ENCODE data around the gene KSR2. TPM values are rescaled to one million over a fixed set of nuclear protein-coding genes. Genes with fewer than 3 reads are reported as not detected.

The KSR2 gene
- total RNA-seq, 1 experiment from 2014 or later = 0.14 TPM

DNA sequence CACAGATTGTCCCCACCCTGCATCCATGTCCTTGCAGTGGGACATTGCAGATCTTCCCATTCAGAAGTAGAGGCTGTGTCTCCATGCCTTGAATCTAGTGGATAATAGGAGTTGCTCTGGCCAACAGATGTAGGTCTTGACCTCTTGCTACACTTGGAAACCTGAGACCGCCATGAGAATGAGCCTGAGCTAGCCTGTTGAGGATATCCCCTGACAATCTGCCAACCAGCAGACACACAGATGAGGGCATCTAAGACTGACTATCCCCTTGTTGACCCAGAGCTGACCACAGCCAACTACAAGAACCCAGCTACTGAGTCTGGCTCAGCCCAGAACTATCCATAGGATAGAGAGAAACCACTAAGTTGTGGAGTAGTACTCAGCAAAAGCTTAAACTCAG is 446.2 kb downstream of the KSR2 start:
- in situ Hi-C loops (cut with HindIII; ENCODE audit: low pct_unique_long_range_greater_than_20kb, low sequenced_read_pairs) = no loop called here
- no peak for DNase-seq (ENCODE audit: low read depth)

DNA sequence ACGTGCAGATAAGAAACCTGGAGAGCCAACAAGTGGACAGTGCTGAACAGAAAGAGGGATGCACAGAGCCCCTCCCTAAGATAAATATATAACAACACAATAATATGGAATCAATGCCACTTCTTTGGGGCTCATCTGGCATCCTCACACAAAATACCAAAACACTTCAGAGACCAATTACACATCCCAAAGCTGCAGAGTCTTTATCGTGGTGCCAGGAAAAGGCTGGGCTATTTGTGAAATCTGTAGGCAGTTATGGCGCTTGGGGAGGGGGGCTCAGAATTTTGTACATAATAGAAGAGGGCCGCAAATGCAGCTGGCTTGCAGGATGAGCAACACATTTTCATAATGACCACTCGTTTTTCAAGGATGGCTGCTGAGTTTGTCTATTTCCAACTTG is 446.9 kb downstream of the KSR2 start:
- in situ Hi-C loops (cut with HindIII; ENCODE audit: low pct_unique_long_range_greater_than_20kb, low sequenced_read_pairs) = no loop called here
- no peak for DNase-seq (ENCODE audit: low read depth)

DNA sequence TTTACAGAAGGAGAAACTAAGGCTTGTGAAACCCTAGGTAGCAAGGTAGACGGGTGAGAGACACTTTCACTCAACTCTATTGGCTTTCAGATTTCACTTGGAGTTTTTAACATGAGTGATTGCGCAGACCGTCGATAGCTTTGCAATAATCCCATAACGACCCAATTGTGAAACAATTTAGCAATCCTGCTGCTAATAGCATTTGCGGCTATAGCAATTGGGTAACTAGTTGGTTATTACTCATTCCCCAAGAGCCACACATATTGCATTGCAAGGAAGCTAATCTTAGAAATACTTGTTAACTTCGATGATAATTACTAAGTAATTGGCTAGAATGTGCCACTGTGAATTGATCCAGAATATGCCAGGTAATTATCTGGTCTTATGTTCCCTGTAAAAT is 447.4 kb downstream of the KSR2 start:
- DNase-seq (ENCODE audit: low read depth) = no peak

GRCh38 chr12:117518594-117519270 is 450.1 kb downstream of the KSR2 start:
- no peak for DNase-seq (ENCODE audit: low read depth)
- in situ Hi-C loops (cut with HindIII; ENCODE audit: low pct_unique_long_range_greater_than_20kb, low sequenced_read_pairs) = no loop called here

More for the DNA sequence above, 447.4 kb downstream of the KSR2 start:
- in situ Hi-C loops (cut with HindIII; ENCODE audit: low pct_unique_long_range_greater_than_20kb, low sequenced_read_pairs) = no loop called here

- no peak for DNase-seq (ENCODE audit: low read depth)
- in situ Hi-C loops (cut with HindIII; ENCODE audit: low pct_unique_long_range_greater_than_20kb, low sequenced_read_pairs) = no loop called here
Measured at GRCh38 chr12:117517219-117517739, 451.5 kb downstream of the KSR2 start.

GRCh38 chr12:117516034-117516433 is 452.8 kb downstream of the KSR2 start:
- in situ Hi-C loops (cut with HindIII; ENCODE audit: low pct_unique_long_range_greater_than_20kb, low sequenced_read_pairs) = no loop called here

DNA sequence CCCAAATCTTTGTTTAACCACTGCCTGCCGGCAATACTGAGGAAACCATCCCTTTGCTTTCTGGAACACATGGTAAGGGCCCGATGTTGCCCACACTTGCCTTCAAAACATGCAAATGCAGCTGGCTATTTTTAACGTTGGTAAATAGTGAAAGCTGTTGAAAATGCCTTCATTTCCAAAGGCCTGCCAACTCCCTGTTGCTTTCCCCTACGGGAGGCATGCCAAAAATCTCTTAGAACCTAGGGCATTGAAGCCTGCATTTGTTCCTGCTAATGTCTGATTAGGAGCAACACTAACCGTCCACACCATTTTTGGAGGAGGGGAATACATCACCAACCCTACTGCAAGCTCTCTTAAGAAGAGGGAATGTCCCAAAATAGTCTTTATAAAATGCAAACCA is 454.8 kb downstream of the KSR2 start:
- no peak for DNase-seq (ENCODE audit: low read depth)
- in situ Hi-C loops (cut with HindIII; ENCODE audit: low pct_unique_long_range_greater_than_20kb, low sequenced_read_pairs) = no loop called here

More at GRCh38 chr12:117516034-117516433, 452.8 kb downstream of the KSR2 start:
- DNase-seq (ENCODE audit: low read depth) = no peak

- in situ Hi-C loops (cut with HindIII; ENCODE audit: low pct_unique_long_range_greater_than_20kb, low sequenced_read_pairs) = no loop called here
- no peak for DNase-seq (ENCODE audit: low read depth)
Measured at GRCh38 chr12:117513353-117513752, 455.4 kb downstream of the KSR2 start.

GRCh38 chr12:117508468-117508867 is 460.3 kb downstream of the KSR2 start:
- DNase-seq (ENCODE audit: low read depth) = no peak
- in situ Hi-C loops (cut with HindIII; ENCODE audit: low pct_unique_long_range_greater_than_20kb, low sequenced_read_pairs) = no loop called here

- in situ Hi-C loops (cut with HindIII; ENCODE audit: low pct_unique_long_range_greater_than_20kb, low sequenced_read_pairs) = no loop called here
- no peak for DNase-seq (ENCODE audit: low read depth)
Measured at GRCh38 chr12:117507548-117507947, 461.2 kb downstream of the KSR2 start.

GRCh38 chr12:117506333-117506732 is 462.5 kb downstream of the KSR2 start:
- in situ Hi-C loops (cut with HindIII; ENCODE audit: low pct_unique_long_range_greater_than_20kb, low sequenced_read_pairs) = no loop called here
- DNase-seq (ENCODE audit: low read depth) = no peak

DNA sequence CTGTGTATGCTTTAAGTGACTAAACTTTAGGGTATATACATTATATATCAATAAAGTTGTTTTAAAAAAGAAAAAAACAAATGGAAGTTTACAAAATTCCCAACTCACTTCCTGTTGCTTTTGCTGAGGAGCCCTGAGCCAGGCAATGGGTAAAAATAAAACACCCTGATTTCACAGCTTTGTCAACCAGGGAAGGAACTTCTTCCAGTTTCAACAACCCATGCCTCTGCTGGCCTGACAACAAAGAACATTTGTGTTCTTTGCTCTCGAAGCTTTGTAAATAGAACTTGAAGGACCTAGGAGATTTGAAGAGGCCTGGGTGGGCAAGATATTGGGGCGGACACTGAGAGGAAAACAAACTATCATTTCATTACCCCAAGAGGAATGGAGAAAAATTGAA is 466.2 kb downstream of the KSR2 start:
- DNase-seq (ENCODE audit: low read depth) = no peak
- in situ Hi-C loops (cut with HindIII; ENCODE audit: low pct_unique_long_range_greater_than_20kb, low sequenced_read_pairs) = no loop called here

GRCh38 chr12:117502233-117502632 is 466.6 kb downstream of the KSR2 start:
- no peak for DNase-seq (ENCODE audit: low read depth)
- in situ Hi-C loops (cut with HindIII; ENCODE audit: low pct_unique_long_range_greater_than_20kb, low sequenced_read_pairs) = no loop called here

GRCh38 chr12:117501076-117501869 is 467.5 kb downstream of the KSR2 start:
- in situ Hi-C loops (cut with HindIII; ENCODE audit: low pct_unique_long_range_greater_than_20kb, low sequenced_read_pairs) = no loop called here
- no peak for DNase-seq (ENCODE audit: low read depth)

- in situ Hi-C loops (cut with HindIII; ENCODE audit: low pct_unique_long_range_greater_than_20kb, low sequenced_read_pairs) = no loop called here
Measured at GRCh38 chr12:117499759-117500485, 468.9 kb downstream of the KSR2 start.

GRCh38 chr12:117498880-117499279 is 469.9 kb downstream of the KSR2 start:
- DNase-seq (ENCODE audit: low read depth) = no peak
- in situ Hi-C loops (cut with HindIII; ENCODE audit: low pct_unique_long_range_greater_than_20kb, low sequenced_read_pairs) = no loop called here

More at GRCh38 chr12:117499759-117500485, 468.9 kb downstream of the KSR2 start:
- DNase-seq (ENCODE audit: low read depth) = no peak

- in situ Hi-C loops (cut with HindIII; ENCODE audit: low pct_unique_long_range_greater_than_20kb, low sequenced_read_pairs) = no loop called here
- no peak for DNase-seq (ENCODE audit: low read depth)
Measured at GRCh38 chr12:117498256-117498655, 470.5 kb downstream of the KSR2 start.

- in situ Hi-C loops (cut with HindIII; ENCODE audit: low pct_unique_long_range_greater_than_20kb, low sequenced_read_pairs) = no loop called here
- no peak for DNase-seq (ENCODE audit: low read depth)
Measured at GRCh38 chr12:117497407-117497806, 471.4 kb downstream of the KSR2 start.
